HL-60 (cell line): Measurements from ENCODE around the gene PLAAT1.

ENCODE experiments used
- TF ChIP-seq, protein P1 (sequence below): IDR thresholded peaks from 2 replicates; pipeline ENCODE4 v1.6.1; 2012; ENCODE audit warnings: low read depth; ENCODE audit not compliant: insufficient replicate concordance
- TF ChIP-seq, protein P2 (sequence below): IDR thresholded peaks from one replicate; pipeline ENCODE4 v1.5.1; 2011; ENCODE audit warnings: low read length, control low read depth, inconsistent platforms; ENCODE audit not compliant: insufficient read depth

DNA sequence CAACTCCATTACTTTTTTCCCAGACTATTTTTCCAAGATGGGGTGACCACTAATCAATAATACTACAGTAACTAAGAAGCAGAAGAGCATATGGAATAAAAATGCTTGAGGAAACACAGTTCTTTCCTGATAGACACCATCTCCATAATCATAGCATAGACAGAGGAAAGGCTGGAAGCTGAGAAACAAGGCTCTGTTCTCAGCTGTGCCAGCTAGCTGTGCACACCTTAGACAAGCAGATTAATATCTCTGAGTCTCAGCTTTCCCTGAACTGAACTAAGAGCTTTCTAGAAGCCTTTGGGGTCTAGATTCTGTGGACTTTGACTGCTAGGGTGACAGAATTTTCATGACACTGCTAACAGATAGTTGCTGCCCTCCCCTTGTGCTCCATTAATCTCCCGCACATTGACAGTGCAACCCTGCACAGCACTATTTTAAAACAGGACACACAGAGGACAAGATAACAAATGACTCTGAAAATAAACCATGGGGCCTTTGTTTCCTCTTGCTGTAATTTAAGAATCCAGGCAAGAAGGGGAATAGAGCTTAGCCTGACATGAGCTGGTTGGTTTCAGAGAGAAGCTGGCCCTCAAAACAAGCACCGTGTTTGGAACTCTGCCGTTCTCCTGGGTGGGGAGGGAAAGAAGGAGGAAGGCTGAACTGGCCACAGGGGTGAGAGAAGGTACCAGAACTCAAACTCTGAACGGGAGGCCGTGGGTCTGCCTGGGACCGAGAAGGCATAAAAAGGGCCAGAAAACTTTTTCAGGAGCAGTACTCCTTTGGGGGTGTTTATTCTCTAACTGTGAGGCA, 70.1 kb downstream of the PLAAT1 start:
- TF ChIP-seq, protein P1, sequence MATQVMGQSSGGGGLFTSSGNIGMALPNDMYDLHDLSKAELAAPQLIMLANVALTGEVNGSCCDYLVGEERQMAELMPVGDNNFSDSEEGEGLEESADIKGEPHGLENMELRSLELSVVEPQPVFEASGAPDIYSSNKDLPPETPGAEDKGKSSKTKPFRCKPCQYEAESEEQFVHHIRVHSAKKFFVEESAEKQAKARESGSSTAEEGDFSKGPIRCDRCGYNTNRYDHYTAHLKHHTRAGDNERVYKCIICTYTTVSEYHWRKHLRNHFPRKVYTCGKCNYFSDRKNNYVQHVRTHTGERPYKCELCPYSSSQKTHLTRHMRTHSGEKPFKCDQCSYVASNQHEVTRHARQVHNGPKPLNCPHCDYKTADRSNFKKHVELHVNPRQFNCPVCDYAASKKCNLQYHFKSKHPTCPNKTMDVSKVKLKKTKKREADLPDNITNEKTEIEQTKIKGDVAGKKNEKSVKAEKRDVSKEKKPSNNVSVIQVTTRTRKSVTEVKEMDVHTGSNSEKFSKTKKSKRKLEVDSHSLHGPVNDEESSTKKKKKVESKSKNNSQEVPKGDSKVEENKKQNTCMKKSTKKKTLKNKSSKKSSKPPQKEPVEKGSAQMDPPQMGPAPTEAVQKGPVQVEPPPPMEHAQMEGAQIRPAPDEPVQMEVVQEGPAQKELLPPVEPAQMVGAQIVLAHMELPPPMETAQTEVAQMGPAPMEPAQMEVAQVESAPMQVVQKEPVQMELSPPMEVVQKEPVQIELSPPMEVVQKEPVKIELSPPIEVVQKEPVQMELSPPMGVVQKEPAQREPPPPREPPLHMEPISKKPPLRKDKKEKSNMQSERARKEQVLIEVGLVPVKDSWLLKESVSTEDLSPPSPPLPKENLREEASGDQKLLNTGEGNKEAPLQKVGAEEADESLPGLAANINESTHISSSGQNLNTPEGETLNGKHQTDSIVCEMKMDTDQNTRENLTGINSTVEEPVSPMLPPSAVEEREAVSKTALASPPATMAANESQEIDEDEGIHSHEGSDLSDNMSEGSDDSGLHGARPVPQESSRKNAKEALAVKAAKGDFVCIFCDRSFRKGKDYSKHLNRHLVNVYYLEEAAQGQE = no peak
- TF ChIP-seq, protein P2, sequence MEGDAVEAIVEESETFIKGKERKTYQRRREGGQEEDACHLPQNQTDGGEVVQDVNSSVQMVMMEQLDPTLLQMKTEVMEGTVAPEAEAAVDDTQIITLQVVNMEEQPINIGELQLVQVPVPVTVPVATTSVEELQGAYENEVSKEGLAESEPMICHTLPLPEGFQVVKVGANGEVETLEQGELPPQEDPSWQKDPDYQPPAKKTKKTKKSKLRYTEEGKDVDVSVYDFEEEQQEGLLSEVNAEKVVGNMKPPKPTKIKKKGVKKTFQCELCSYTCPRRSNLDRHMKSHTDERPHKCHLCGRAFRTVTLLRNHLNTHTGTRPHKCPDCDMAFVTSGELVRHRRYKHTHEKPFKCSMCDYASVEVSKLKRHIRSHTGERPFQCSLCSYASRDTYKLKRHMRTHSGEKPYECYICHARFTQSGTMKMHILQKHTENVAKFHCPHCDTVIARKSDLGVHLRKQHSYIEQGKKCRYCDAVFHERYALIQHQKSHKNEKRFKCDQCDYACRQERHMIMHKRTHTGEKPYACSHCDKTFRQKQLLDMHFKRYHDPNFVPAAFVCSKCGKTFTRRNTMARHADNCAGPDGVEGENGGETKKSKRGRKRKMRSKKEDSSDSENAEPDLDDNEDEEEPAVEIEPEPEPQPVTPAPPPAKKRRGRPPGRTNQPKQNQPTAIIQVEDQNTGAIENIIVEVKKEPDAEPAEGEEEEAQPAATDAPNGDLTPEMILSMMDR = no peak
